GM12873 (cell line): ENCODE measurements around the gene EPHA2.

Experiments
- CTCF ChIP-seq: IDR thresholded peaks from 2 replicates; pipeline ENCODE4 v1.5.1; 2012; ENCODE audit warnings: low read depth, mild to moderate bottlenecking, moderate library complexity, low read length, control low read depth; ENCODE audit not compliant: insufficient read depth; ENCODE audit errors: missing control alignments

The EPHA2 gene

GRCh38 chr1:16132325-16132785, 23.5 kb downstream of the EPHA2 start:
- no peak for TF ChIP-seq CTCF

- no peak for TF ChIP-seq CTCF
Observed at GRCh38 chr1:16131636-16132324, 24.1 kb downstream of the EPHA2 start.

DNA sequence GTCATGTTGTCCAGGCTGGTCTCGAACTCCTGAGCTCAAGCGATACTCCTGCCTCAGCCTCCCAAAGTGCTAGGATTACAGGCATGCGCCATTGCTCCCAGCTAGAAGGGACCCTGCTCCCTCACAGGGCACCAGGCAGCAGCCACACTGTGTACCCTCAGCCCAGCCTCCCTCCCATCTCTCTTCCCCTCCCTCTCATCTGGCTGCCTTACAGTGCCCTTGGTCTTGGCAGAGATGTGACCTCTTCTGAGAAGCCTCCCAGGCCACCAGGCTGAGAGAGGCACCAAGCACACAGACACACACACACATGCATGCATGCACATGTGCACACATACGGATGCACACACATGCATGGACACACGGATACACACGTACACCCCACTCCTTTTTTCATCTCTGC, 25.0 kb downstream of the EPHA2 start:
- no peak for TF ChIP-seq CTCF

DNA sequence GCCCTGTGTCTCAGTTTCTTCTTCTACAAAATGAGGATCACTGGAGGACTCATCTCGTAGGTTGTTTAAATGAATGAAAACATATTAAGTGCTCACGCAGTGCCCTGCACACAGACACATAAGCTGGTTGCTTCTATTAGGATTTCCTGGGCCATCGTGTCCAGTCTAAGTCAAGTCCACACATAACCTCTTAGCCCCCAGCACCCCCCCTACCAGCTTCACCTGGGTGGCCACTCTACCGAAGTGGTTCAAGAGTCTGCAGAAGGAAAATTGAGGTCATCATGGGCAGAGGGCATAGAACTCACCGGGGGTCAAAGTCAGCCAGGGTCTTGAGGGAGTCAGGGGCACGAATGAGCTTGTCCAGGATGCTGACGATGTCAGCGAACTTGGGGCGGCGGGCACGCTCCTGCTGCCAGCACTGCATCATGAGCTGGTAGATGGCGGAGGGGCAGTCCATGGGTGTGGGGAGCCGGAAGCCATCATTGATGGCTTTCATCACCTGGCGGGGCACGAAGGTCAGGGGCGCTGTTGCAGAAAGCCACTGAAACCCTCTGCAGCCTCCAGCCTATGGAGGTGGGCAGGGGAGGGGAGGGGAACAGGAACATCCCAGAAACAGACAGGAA, 25.8 kb downstream of the EPHA2 start:
- TF ChIP-seq CTCF: no peak

- no peak for TF ChIP-seq CTCF
Observed at GRCh38 chr1:16129316-16129715, 26.6 kb downstream of the EPHA2 start.

DNA sequence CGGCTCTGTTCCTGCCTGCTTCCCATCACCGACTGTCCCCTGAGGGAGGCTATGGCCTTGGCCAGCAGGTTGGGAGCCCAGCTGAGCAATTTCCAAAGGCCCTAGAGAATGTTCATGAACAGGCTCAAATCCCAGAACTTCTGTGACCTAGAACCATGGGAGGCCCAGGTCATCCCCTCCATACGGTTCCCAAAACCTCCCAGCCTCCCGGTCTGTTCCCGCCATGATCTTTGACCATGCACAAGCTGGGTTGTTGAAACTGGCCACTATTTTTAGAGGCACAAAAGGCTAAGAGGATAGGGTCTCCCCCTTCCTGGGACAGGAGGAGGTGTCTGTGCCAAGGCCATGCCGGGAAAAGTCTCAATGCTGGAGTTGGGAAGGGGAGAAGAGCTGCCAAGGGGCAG, 27.5 kb downstream of the EPHA2 start:
- TF ChIP-seq CTCF: no peak

DNA sequence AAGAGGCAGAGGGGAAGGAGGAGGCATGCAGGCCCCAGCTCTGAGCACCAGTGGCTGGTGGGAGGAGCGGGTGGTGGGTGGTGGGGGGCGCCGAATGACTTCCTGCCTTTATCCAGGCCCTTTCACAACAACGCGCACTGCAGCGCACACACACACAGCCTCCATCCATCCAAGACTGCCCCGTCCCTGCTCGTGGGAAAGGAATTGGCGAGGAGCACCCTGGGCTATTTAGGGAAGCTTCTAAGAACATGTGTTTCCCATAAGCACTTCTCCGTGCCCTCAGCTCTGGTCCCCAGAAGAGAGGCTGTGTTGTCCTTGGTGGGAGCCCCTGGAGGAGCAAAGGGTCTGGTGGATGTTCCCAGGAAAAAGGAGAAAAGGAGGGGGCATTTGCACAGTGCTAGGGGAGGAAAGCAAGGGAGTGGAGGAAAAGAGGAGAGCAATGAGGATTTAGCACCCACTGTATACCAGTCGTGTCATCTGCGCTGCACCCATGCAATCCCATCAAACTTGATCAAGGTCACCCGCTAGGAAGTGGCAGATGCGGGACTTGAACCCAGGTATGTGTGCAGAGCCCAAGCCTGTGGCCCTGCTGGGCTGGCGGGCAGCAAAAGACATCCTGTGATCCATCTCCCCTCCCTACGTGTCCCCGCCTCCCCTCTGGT, 28.1 kb downstream of the EPHA2 start:
- TF ChIP-seq CTCF: no peak
